ENCODE data around the gene ALDOC.

ALDOC gene

DNA sequence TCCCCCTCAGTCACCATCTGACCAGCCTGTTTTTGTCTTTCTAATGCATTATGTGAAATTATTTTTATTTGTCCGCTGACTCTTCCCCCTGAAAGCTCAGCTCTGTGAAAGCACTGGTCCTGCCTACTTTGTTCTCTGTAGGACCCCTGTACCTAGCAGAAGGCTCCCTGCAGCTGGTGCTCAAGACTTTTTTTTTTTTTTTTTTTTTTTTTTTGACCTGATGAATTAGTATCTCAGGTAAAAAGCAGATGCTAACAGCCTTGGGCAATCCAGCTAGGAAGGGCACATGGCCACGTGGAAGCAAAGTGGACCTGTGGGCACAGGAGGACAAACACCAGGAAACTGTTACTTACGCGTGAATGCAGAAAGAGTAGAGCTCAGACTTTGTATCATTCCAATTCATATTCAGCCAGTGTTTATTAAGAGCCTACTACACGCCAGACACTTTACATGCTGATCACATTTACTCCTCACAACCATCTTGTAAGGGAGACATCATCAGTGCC, 23.6 kb downstream of the ALDOC start:
- Histone ChIP-seq H3K9me3 (no peaks in the 10 kb centered on the region), H3K4me1 (peaks cover 3% of the 10 kb centered on the region), H3K4me3 (peak overlapping the region; percentile 72; the same call in 1 of the 2 replicates), H3K27me3 (ENCODE audit: low read depth) (no peaks in the 10 kb centered on the region), H3K36me3 (replicated peaks) (peaks cover 51% of the 10 kb centered on the region)
- in situ Hi-C loops (cut with MboI; ENCODE audit: low sequenced_read_pairs) = no loop called here
- no peak for DNase-seq (ENCODE audit: low spot score in 2 of 2)

GRCh38 chr17:28552176-28552999, 24.3 kb downstream of the ALDOC start, which contains the start of gene UNC119:
UNC119 (minus strand) TSS chr17:28552624; CDS start chr17:28552557, 67 bp downstream.
- no peaks in the 10 kb centered on the region for H3K9me3 ChIP-seq
- DNase-seq (ENCODE audit: low spot score in 2 of 2) = peak; percentile 72 to 86
- peaks cover 46% of the 10 kb centered on the region for H3K36me3 ChIP-seq (replicated peaks)
- in situ Hi-C loops (cut with MboI; ENCODE audit: low sequenced_read_pairs) = no loop called here
- H3K27me3 ChIP-seq (ENCODE audit: low read depth) = no peaks in the 10 kb centered on the region
- H3K4me1 ChIP-seq = peaks cover 3% of the 10 kb centered on the region
- peak within 1 kb of the TSS; percentile 72 for H3K4me3 ChIP-seq

- H3K9me3 ChIP-seq = no peaks in the 10 kb centered on the region
- peak; percentile 16 to 46 for DNase-seq (ENCODE audit: low spot score in 2 of 2)
- peak overlapping the region; percentile 72 for H3K4me3 ChIP-seq
- in situ Hi-C loops (cut with MboI; ENCODE audit: low sequenced_read_pairs) = no loop called here
- peaks cover 3% of the 10 kb centered on the region for H3K4me1 ChIP-seq
- peaks cover 44% of the 10 kb centered on the region for H3K36me3 ChIP-seq (replicated peaks)
- H3K27me3 ChIP-seq (ENCODE audit: low read depth) = no peaks in the 10 kb centered on the region
Observed at GRCh38 chr17:28551421-28552175, 25.1 kb downstream of the ALDOC start.

GRCh38 chr17:28550858-28551257, 25.8 kb downstream of the ALDOC start:
- in situ Hi-C loops (cut with MboI; ENCODE audit: low sequenced_read_pairs) = no loop called here
- peaks cover 37% of the 10 kb centered on the region for H3K36me3 ChIP-seq (replicated peaks)
- no peaks in the 10 kb centered on the region for H3K27me3 ChIP-seq (ENCODE audit: low read depth)
- no peak for DNase-seq (ENCODE audit: low spot score in 2 of 2)
- H3K9me3 ChIP-seq = no peaks in the 10 kb centered on the region
- H3K4me1 ChIP-seq = peaks cover 3% of the 10 kb centered on the region
- H3K4me3 ChIP-seq = no peak overlapping the region

DNA sequence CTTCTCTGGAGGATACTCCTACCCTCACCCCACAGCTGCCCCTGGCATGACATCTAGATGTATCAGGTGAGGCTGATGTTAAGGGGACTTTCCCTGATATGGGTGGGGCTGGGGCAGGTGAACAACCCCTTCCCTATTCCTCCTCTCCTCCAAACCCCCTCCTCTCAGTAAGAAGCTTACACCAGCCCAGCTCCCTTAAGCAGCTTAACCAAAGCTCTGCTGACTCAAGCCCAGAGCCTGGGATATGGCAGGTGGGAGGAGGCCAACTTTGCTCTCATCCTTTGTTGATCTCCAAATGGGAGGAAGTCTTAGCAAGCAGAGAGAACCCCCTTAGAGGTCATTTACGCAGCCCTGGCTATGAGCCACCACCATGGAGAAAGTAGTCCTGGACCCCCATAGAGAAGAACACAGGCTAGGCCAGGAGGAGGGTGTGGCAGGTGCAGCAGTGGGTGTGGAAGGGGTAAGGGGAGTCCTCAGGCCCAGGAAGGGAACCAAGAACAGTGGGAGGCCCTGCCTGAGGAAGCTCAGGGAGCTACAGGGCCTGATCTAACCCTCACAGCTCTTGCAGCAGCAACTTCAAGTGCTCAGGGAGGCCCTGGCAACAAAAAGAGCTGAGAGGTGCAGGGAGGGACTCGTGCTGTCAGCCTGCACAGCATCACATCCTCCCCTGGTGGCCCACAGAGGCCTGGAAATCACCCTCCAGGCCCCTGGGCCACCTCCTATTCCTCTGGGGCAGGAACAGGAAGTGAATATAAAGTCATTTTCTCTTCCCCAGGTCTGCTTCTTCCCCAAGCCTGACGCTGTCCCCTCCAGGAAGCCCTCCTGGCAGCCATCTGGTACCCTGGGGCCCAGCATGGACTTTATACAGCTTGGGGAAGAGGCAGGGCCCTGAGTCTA, 27.2 kb downstream of the ALDOC start:
- no peak overlapping the region for H3K4me3 ChIP-seq
- peaks cover 3% of the 10 kb centered on the region for H3K4me1 ChIP-seq
- no peaks in the 10 kb centered on the region for H3K27me3 ChIP-seq (ENCODE audit: low read depth)
- DNase-seq (ENCODE audit: low spot score in 2 of 2) = no peak
- no peaks in the 10 kb centered on the region for H3K9me3 ChIP-seq
- peaks cover 25% of the 10 kb centered on the region for H3K36me3 ChIP-seq (replicated peaks)
- in situ Hi-C loops (cut with MboI; ENCODE audit: low sequenced_read_pairs) = no loop called here

- in situ Hi-C loops (cut with MboI; ENCODE audit: low sequenced_read_pairs) = no loop called here
- Histone ChIP-seq H3K27me3 (ENCODE audit: low read depth) (no peaks in the 10 kb centered on the region), H3K9me3 (no peaks in the 10 kb centered on the region), H3K4me1 (peaks cover 3% of the 10 kb centered on the region), H3K4me3 (no peak overlapping the region), H3K36me3 (replicated peaks) (peaks cover 16% of the 10 kb centered on the region)
- no peak for DNase-seq (ENCODE audit: low spot score in 2 of 2)
Observed at GRCh38 chr17:28548417-28549130, 28.1 kb downstream of the ALDOC start.

DNA sequence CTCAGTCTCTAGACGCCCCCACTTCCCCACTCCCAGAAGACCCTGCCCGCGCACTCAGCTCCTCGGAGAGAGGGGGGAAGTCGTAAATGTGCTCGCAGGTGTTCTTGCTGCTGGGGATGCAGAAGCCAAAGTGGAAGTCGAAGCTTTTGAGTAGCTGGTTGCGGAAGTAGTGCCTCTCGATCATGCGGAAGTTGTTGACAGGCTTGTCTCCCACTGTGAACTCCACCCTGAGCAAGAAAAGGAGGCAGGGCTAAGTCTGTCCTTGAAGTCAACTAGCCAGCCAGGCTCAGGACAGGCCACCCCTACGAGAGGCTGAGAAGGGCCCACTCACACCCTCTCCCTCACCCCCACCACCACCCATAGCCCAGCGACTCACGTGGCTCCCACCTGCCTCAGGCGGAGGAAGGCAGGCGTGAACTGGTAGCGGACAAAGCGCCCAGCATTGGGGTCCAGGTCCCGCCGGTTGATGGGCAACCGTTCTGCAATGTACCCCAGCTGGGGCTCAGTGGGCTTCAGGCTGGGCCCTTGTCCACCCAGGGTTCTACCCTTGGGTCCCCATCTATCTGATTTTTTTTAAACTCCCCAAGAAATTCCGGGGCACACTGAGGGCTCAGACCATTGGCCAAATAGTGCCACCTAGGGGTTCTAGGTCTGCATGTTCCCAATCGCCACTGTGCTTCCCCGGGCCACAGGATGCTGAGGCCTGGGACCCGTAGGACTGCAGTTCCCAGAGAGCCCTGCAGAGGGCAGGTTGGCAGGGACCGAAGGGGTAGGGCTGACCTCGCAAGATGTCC, 28.9 kb downstream of the ALDOC start:
- H3K9me3 ChIP-seq = no peaks in the 10 kb centered on the region
- H3K4me1 ChIP-seq = peaks cover 2% of the 10 kb centered on the region
- peak; percentile 51 to 89 for DNase-seq (ENCODE audit: low spot score in 2 of 2)
- H3K27me3 ChIP-seq (ENCODE audit: low read depth) = no peaks in the 10 kb centered on the region
- H3K36me3 ChIP-seq (replicated peaks) = peaks cover 10% of the 10 kb centered on the region
- H3K4me3 ChIP-seq = no peak overlapping the region
- in situ Hi-C loops (cut with MboI; ENCODE audit: low sequenced_read_pairs) = no loop called here

GRCh38 chr17:28547096-28547622, 29.5 kb downstream of the ALDOC start:
- in situ Hi-C loops (cut with MboI; ENCODE audit: low sequenced_read_pairs) = no loop called here
- H3K4me3 ChIP-seq = no peak overlapping the region

GRCh38 chr17:28545787-28546415, 30.8 kb downstream of the ALDOC start:
- in situ Hi-C loops (cut with MboI; ENCODE audit: low sequenced_read_pairs) = no loop called here
- no peaks in the 10 kb centered on the region for H3K27me3 ChIP-seq (ENCODE audit: low read depth)
- H3K9me3 ChIP-seq = no peaks in the 10 kb centered on the region
- no peak overlapping the region for H3K4me3 ChIP-seq
- DNase-seq (ENCODE audit: low spot score in 2 of 2) = no peak
- peaks cover 9% of the 10 kb centered on the region for H3K36me3 ChIP-seq (replicated peaks)
- no peaks in the 10 kb centered on the region for H3K4me1 ChIP-seq

More at GRCh38 chr17:28547096-28547622, 29.5 kb downstream of the ALDOC start:
- Histone ChIP-seq H3K36me3 (replicated peaks) (peaks cover 9% of the 10 kb centered on the region), H3K4me1 (no peaks in the 10 kb centered on the region), H3K27me3 (ENCODE audit: low read depth) (no peaks in the 10 kb centered on the region), H3K9me3 (no peaks in the 10 kb centered on the region)
- DNase-seq (ENCODE audit: low spot score in 2 of 2) = no peak

DNA sequence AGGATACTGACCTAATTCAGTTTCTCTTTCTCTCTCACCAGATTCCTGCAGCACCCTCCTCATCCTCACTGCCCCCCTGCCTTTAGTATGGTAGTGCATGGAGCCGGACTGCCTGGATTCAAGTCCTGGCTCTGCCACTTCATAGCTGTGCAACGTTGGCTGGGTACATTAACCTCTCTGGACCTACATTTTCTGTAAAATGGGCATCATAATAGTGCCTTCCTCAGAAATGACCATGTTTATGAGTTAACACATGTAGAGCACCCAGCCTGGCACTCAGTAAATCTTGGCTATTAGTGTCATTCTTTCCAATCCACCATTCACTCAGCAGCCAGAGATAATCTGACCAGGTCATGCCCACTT, 31.6 kb downstream of the ALDOC start:
- H3K9me3 ChIP-seq = no peaks in the 10 kb centered on the region
- no peaks in the 10 kb centered on the region for H3K4me1 ChIP-seq
- in situ Hi-C loops (cut with MboI; ENCODE audit: low sequenced_read_pairs) = no loop called here
- H3K4me3 ChIP-seq = no peak overlapping the region
- H3K36me3 ChIP-seq (replicated peaks) = peaks cover 9% of the 10 kb centered on the region
- H3K27me3 ChIP-seq (ENCODE audit: low read depth) = no peaks in the 10 kb centered on the region
- DNase-seq (ENCODE audit: low spot score in 2 of 2) = no peak

GRCh38 chr17:28544402-28545140, 32.1 kb downstream of the ALDOC start:
- DNase-seq (ENCODE audit: low spot score in 2 of 2) = no peak
- no peaks in the 10 kb centered on the region for H3K9me3 ChIP-seq
- in situ Hi-C loops (cut with MboI; ENCODE audit: low sequenced_read_pairs) = no loop called here
- peaks cover 9% of the 10 kb centered on the region for H3K36me3 ChIP-seq (replicated peaks)
- no peaks in the 10 kb centered on the region for H3K27me3 ChIP-seq (ENCODE audit: low read depth)
- H3K4me1 ChIP-seq = no peaks in the 10 kb centered on the region
- no peak overlapping the region for H3K4me3 ChIP-seq

Measured in HAP-1 (cell line).